Stimulated activated CD4-positive, alpha-beta T cell treated with anti-CD3 and anti-CD28 coated beads, TNF-alpha, amount 100 ng/mL, for 48 hours (primary cell): ENCODE results near the gene MEG3.
"Not testable (repeated sequence)": the region's sequence is repeated elsewhere in the genome, so short reads cannot be mapped to it uniquely, and the experiment has no call there.

Experiments
- DNase-seq, 3 donors: peaks; one replicate each; pipeline ENCODE4 v3.0.0-alpha.2; 2020; ENCODE audit warnings: low read depth in 3 of 3

Gene MEG3

GRCh38 chr14:100788942-100789341, 37.0 kb upstream of the MEG3 start:
- no peak for DNase-seq

- no peak for DNase-seq
Measured at GRCh38 chr14:100789460-100790417, 36.2 kb upstream of the MEG3 start.

- DNase-seq, result no peak
Measured at GRCh38 chr14:100790502-100791347, 35.2 kb upstream of the MEG3 start.

GRCh38 chr14:100791348-100791735, 34.6 kb upstream of the MEG3 start:
- no peak for DNase-seq

- no peak for DNase-seq
Measured at GRCh38 chr14:100791995-100792394, 33.9 kb upstream of the MEG3 start.

- DNase-seq, result no peak
Measured at GRCh38 chr14:100796946-100797345, 29.0 kb upstream of the MEG3 start.

- no peak for DNase-seq
Measured at GRCh38 chr14:100800041-100800440, 25.9 kb upstream of the MEG3 start.

GRCh38 chr14:100801433-100801832, 24.5 kb upstream of the MEG3 start:
- not testable (repeated sequence) for DNase-seq

- DNase-seq, result no peak
Measured at GRCh38 chr14:100802179-100802578, 23.7 kb upstream of the MEG3 start.

- no peak for DNase-seq
Measured at GRCh38 chr14:100802766-100803165, 23.2 kb upstream of the MEG3 start.

GRCh38 chr14:100803226-100803625, 22.7 kb upstream of the MEG3 start:
- no peak for DNase-seq

- no peak for DNase-seq
Measured at GRCh38 chr14:100803676-100804075, 22.2 kb upstream of the MEG3 start.

- DNase-seq, result no peak
Measured at GRCh38 chr14:100804138-100804537, 21.8 kb upstream of the MEG3 start.

GRCh38 chr14:100804558-100805309, 21.2 kb upstream of the MEG3 start:
- DNase-seq, result no peak

- no peak for DNase-seq
Measured at GRCh38 chr14:100806386-100806785, 19.5 kb upstream of the MEG3 start.

- DNase-seq, result no peak
Measured at GRCh38 chr14:100807496-100807895, 18.4 kb upstream of the MEG3 start.

GRCh38 chr14:100807979-100808734, 17.8 kb upstream of the MEG3 start:
- no peak for DNase-seq

- DNase-seq, result no peak
Measured at GRCh38 chr14:100810435-100810834, 15.5 kb upstream of the MEG3 start.

- DNase-seq, result no peak
Measured at GRCh38 chr14:100810861-100811461, 15.0 kb upstream of the MEG3 start.

GRCh38 chr14:100813291-100813690, 12.6 kb upstream of the MEG3 start:
- DNase-seq, result no peak
